Uterus (tissue), 2 donors: ENCODE measurements around the gene CIITA.

ENCODE experiments used
- POLR2A ChIP-seq, 2 donors: fragments of 450-650 bp; IDR thresholded peaks; one replicate each; pipeline ENCODE4 v1.6.1; 2016; ENCODE audit warnings: antibody characterized with exemption in 2 of 2, mild to moderate bottlenecking in 1 of 2, moderate library complexity in 1 of 2
- TF ChIP-seq, protein P1 (sequence below), 4 experiments: fragments of 200-600 bp in 2 of 4; fragments of 450-650 bp in 2 of 4; sonication (generic) in 2 of 4; IDR thresholded peaks; one replicate each; pipeline ENCODE4 v1.5.1; 2016 to 2019; ENCODE audit warnings: antibody characterized with exemption in 4 of 4, mild to moderate bottlenecking in 2 of 4, moderate library complexity in 1 of 4

- TF ChIP-seq, protein P1, sequence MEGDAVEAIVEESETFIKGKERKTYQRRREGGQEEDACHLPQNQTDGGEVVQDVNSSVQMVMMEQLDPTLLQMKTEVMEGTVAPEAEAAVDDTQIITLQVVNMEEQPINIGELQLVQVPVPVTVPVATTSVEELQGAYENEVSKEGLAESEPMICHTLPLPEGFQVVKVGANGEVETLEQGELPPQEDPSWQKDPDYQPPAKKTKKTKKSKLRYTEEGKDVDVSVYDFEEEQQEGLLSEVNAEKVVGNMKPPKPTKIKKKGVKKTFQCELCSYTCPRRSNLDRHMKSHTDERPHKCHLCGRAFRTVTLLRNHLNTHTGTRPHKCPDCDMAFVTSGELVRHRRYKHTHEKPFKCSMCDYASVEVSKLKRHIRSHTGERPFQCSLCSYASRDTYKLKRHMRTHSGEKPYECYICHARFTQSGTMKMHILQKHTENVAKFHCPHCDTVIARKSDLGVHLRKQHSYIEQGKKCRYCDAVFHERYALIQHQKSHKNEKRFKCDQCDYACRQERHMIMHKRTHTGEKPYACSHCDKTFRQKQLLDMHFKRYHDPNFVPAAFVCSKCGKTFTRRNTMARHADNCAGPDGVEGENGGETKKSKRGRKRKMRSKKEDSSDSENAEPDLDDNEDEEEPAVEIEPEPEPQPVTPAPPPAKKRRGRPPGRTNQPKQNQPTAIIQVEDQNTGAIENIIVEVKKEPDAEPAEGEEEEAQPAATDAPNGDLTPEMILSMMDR (IDR thresholded peaks at IDR 0.05) = no peak
- no peak for TF ChIP-seq POLR2A (IDR thresholded peaks at IDR 0.05)
Measured at GRCh38 chr16:10951026-10951425, 74.0 kb downstream of the CIITA start.
